Femur (tissue), 1 donor: ENCODE measurements around the gene RSU1.
A peak's percentile ranks its signal among the peaks of the same experiment; 100 is the strongest.

ENCODE experiments used
- DNase-seq: peaks from one replicate; pipeline ENCODE4 v3.0.0-alpha.2; 2017

Gene RSU1

GRCh38 chr10:16586358-16587138, 230.7 kb downstream of the RSU1 start:
- DNase-seq, result no peak

GRCh38 chr10:16585103-16585502, 232.1 kb downstream of the RSU1 start:
- DNase-seq, result no peak

- peak; percentile 27 for DNase-seq
Measured at GRCh38 chr10:16583382-16583781, 233.8 kb downstream of the RSU1 start.

GRCh38 chr10:16581202-16581601, 236.0 kb downstream of the RSU1 start:
- no peak for DNase-seq

- no peak for DNase-seq
Measured at GRCh38 chr10:16570731-16571130, 246.5 kb downstream of the RSU1 start.

- DNase-seq, result no peak
Measured at GRCh38 chr10:16566202-16566805, 250.9 kb downstream of the RSU1 start.

GRCh38 chr10:16565604-16566003, 251.6 kb downstream of the RSU1 start:
- DNase-seq, result no peak

- no peak for DNase-seq
Measured at GRCh38 chr10:16562891-16563290, 254.3 kb downstream of the RSU1 start.

- DNase-seq, result no peak
Measured at GRCh38 chr10:16559236-16559773, 257.9 kb downstream of the RSU1 start.

- no peak for DNase-seq
Measured at GRCh38 chr10:16547973-16548372, 269.3 kb downstream of the RSU1 start.

GRCh38 chr10:16545116-16545736, 272.0 kb downstream of the RSU1 start:
- no peak for DNase-seq

GRCh38 chr10:16544591-16544990, 272.6 kb downstream of the RSU1 start:
- no peak for DNase-seq

GRCh38 chr10:16544099-16544498, 273.1 kb downstream of the RSU1 start:
- DNase-seq, result no peak
